GM13977 (cell line): ENCODE data around the gene OR52I2.

Source experiments
- DNase-seq: peaks from one replicate; pipeline ENCODE4 v3.0.0; 2012; ENCODE audit warnings: low spot score
- in situ Hi-C: fragments of 300-500 bp; cut with MboI; formaldehyde crosslinking; loops from one replicate; pipeline ENCODE4 v1.12.0; 2022; ENCODE audit warnings: low sequenced_read_pairs, low pct_unique_long_range_greater_than_20kb, mixed read lengths, inconsistent platforms; ENCODE audit not compliant: unreplicated experiment
- TF ChIP-seq, protein P1 (sequence below): IDR thresholded peaks from 2 replicates; pipeline ENCODE4 v1.5.1; 2012; ENCODE audit warnings: mild to moderate bottlenecking, control low read depth; ENCODE audit not compliant: insufficient read depth; ENCODE audit errors: extremely low read depth, missing control alignments

Gene OR52I2

DNA sequence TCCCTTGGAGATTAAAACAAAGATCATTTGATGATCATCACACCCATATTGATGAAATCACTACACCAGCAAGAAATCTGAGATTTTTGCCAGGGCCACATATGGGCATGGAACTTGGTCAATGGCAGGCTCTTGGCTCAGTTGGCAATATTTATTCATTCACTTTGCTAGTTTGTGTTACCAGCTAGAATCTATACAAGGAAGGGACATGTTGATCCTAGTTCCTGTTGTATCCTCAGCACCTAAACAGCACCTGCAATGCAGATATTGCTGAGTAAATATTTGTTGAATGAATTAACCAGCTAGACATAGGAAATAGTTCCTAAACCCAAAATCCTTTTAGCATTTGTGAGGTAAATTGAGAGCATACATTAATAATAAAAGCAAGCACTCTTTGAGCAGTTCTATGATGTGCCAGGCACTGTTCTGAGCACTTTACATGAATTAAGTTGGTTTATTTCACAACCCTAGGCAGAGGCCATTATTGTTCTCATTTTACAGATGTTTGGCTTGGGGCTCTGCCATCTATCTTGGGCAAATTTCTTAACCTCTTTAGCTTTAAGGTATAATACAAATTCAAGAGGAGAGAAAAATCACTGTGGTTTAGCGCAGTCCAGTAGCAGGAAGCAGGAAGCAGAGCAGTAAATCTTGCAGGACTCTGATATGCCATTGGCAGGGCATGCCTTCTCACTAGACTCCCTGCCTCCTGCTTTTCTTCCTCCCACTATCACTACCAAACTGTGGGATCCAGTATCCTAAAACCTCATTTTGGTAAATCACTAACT lies 24.9 kb downstream of the OR52I2 start:
- no peak for DNase-seq
- in situ Hi-C loops: no loop called here
- TF ChIP-seq, protein P1, sequence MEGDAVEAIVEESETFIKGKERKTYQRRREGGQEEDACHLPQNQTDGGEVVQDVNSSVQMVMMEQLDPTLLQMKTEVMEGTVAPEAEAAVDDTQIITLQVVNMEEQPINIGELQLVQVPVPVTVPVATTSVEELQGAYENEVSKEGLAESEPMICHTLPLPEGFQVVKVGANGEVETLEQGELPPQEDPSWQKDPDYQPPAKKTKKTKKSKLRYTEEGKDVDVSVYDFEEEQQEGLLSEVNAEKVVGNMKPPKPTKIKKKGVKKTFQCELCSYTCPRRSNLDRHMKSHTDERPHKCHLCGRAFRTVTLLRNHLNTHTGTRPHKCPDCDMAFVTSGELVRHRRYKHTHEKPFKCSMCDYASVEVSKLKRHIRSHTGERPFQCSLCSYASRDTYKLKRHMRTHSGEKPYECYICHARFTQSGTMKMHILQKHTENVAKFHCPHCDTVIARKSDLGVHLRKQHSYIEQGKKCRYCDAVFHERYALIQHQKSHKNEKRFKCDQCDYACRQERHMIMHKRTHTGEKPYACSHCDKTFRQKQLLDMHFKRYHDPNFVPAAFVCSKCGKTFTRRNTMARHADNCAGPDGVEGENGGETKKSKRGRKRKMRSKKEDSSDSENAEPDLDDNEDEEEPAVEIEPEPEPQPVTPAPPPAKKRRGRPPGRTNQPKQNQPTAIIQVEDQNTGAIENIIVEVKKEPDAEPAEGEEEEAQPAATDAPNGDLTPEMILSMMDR: no peak

DNA sequence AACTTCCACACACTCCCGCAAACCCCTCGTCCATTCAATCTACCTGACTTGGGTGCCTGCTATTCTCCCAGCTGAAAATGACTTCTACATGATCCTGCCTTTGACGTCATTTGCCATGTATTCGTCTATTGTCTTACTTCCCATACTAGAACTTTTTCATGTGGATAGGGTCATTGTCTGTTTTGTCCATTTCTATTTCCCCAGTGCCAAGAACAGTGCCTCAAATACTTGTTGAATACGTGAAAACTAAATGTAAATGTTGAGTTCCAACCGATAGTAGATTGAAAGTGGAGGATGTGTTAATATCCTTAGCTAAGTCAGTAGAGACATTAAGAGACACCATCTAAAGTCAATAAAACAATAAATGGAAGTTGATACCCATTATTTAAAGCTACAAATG lies 25.6 kb downstream of the OR52I2 start:
- TF ChIP-seq, protein P1: no peak
- in situ Hi-C loops: no loop called here
- DNase-seq: no peak

DNA sequence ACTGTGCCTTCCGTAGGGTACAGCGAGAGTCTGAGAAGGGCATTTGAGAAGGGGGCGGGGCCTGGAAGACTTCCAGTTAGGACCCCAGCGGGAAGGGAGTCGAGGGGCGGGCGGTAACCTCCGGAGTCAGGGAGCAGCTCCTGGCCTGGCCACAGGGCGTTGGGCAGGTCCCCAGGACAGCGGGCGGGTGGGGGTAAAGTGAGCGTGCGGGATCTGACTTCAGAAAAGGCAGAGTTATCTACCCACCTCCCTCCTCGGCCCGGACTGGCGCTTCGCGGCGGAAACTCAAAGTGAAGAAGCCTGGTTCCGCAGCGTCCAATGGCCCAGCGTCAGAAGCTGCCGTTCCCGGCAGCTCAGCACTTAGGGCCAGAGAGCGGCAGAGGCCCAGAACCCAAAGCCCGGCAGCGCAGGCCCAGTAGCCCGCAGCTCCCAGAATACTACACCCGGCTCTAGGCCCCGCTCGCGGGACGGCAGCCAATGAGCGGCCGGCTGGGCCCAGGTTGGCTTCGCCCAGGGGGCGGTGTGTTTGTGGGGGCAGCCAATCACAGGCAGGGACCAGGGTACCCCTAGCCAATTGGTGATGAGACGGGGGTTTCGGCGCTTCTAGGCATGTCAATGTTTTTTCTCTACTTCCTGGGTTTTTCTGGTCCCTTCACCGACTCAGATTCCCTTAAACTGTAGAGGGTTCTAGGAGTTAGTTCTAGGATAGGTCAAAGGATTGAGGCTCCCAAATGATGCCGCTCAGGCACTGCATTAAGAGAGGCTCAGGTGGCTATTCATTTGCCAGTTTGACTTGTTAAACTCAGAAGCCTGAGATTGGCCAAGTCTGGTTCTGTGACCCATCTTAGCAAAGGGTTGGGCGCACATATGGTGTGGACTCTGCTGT lies 26.5 kb downstream of the OR52I2 start, which contains the start of gene TRIM68:
Gene TRIM68 (minus strand): TSS at position 451 of the 886 bp plus-strand sequence. CDS start 2,727 bp downstream, outside the sequence.
- peak; percentile 92 for DNase-seq
- in situ Hi-C loops: no loop called here
- TF ChIP-seq, protein P1: no peak

DNA sequence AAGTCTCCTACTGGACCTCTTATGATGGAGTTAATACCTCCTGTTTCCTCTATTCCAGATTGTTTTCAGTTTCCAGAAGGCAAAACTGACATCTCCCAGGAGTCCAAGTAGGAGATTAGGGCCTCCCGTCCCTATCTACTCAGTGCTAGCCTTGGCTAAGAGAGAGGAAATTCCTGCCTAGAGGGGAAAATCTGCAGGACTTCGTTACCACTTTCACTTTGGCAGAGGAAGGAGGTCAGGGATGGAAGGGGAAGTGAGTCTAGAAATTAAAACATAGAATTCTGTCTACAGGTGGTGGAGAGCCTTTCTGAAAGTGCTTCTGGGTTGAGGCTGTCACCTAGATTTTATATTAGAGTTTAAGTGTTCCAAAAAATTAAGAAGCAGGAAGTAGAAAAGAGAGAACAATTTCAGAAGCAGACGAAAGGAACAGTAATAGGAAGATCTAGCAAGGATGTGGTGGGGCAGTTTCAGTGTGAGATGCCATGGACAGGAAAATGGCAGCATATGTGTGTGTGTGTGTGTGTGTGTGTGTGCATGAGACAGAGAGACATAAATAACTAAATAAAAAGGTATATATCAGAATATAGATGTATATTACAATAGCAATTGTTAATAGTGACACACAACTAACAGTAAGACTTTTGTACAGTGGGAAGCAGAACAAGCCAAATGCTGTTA lies 28.9 kb downstream of the OR52I2 start:
- no peak for DNase-seq
- TF ChIP-seq, protein P1: no peak
- in situ Hi-C loops: no loop called here

DNA sequence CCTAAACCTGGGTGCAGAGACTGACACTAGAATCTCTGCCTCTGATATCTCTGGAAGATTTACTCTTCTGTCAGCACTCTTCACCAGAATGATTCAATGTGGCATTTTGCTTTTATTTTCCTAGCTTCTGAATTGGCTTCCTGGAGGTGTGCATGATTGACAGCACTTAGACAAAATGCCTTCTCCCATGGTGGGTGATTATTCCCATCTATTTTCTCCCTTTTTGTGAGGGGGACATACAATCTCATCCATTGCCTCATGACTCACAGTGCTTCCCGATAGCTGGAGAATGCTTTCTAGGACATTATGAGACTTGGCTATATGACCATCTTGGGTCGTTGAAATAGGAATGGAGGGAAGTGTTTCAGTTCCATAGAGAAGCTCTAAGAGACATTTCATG lies 30.4 kb downstream of the OR52I2 start:
- TF ChIP-seq, protein P1: no peak
- no peak for DNase-seq
- in situ Hi-C loops: no loop called here

DNA sequence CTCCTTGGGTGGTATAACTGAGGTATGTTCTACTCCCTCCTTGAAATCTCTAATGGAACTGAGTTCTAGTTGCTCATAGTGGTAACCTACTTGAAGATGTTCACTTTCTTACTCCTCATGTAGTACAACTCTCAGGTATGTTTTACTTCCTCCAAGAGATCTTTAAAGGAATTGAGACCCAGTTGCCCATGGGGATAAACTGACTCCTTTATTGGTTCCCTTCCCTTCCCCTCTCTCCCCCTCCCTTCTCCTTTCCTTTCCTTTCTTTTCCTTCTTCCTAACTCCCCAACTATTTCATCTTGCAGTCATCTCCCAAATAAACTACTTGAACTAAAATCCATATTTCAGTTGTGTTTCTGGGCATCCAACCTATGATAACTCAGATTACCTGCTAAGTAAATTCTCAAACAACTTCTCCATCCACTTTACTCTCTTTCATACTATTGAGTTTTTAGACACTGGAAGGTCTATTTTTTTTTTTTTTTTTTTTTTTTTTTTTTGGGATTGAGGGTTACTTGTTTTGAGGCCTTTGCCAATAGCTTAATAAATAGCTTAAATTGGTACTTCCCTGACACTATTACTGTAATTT lies 34.4 kb downstream of the OR52I2 start:
- in situ Hi-C loops: no loop called here
- TF ChIP-seq, protein P1: no peak

More for the DNA sequence above, 34.4 kb downstream of the OR52I2 start:
- DNase-seq: no peak
